Measurements from ENCODE around the gene TMEM218. TPM values are rescaled to one million over a fixed set of nuclear protein-coding genes. Genes with fewer than 3 reads are reported as not detected.

Gene TMEM218
- total RNA-seq, 2 experiments from 2014 or later: 13.7 to 15.6 TPM

DNA sequence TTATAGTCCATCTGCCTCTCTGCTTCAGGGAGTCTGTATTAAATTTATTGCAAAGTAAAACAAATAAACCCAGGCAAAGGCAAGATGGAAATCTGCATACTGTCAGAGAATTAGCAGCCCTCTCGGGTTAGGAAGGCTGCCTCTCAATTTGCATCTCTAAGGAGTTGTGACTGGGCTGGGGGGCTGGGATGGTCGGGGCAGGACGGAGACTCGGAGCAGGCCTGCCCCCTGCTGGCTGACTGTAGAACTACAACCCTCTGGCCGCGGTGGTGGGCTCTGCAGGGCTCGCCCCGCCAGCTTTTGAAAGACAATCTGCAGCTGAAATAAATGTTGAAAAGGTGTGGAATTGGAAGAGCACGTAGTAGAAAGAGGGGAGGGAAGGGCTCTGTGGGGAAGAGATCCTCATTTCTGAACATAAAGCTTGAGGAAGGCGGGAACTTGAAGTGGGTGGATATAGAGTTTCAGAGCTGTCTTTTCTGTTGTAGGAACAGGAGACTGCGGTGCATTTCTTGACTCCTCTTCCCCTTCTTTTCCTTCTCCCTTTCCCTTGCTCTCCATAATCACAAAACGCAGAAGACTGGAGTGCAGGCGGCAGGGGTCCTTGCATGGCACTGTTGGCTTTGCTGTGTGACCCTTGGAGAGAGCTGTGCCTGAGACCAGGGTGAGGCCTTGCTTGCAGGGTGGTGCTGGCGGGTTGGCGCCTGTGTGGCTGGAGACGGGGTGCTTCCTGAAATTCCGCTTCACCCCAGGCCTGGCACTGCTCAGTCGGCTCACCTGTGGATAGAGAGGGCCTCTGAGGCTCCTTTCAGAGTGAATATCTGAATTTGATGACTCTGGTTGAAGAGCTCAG lies 30.5 kb upstream of the TMEM218 start:
- no peak overlapping the region for H3K27ac Mint-ChIP-seq
- H3K36me3 Mint-ChIP-seq (ENCODE audit: low read depth): no peaks in the 10 kb centered on the region
- H3K9me3 Mint-ChIP-seq: no peaks in the 10 kb centered on the region
- peaks cover 2% of the 10 kb centered on the region for H3K4me1 Mint-ChIP-seq
- H3K27me3 Mint-ChIP-seq: peaks cover 25% of the 10 kb centered on the region
- CTCF ChIA-PET: interaction anchor here (0.6 to 4.3 kb wide), 34 partner anchors 12 to 740 kb away, joined by 3 to 21 read pairs (median 4); partner anchors contain the start of gene TMEM218
- POLR2A ChIA-PET: interaction anchor here (0.8 kb wide), 1 partner anchor 51 kb away, joined by 3 read pairs; no protein-coding TSS in a partner anchor
- peak; percentile 51 for DNase-seq
- H3K4me3 Mint-ChIP-seq: no peak overlapping the region

DNA sequence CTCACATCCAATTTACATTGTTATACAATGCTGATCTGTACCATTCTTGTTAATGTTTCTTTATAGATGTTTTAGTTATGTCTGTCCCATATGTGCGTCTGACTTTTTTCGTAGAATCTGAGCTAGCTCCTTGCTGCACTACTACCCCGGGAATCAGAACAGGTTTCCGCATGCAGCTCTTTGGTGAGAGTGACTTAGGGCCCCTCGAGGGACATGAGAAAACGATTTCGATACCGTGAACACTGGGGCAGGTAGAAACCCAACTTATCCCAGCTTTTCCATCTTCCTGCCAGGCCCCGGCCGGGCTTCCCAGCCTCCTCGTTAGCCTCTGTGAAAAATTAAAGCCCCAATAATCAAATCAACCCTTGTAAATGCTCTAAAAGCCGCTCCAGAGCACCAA lies 29.8 kb upstream of the TMEM218 start:
- no peak overlapping the region for H3K27ac Mint-ChIP-seq
- H3K4me3 Mint-ChIP-seq: no peak overlapping the region
- no peak for DNase-seq
- H3K4me1 Mint-ChIP-seq: peaks cover 2% of the 10 kb centered on the region
- POLR2A ChIA-PET: no interaction called here
- H3K36me3 Mint-ChIP-seq (ENCODE audit: low read depth): no peaks in the 10 kb centered on the region
- peaks cover 28% of the 10 kb centered on the region for H3K27me3 Mint-ChIP-seq
- CTCF ChIA-PET: interaction anchor here (0.7 to 4.3 kb wide), 23 partner anchors 12 to 304 kb away, joined by 3 to 21 read pairs (median 4); partner anchors contain the start of gene TMEM218
- no peaks in the 10 kb centered on the region for H3K9me3 Mint-ChIP-seq

GRCh38 chr11:125140233-125140632 lies 28.8 kb upstream of the TMEM218 start:
- no peaks in the 10 kb centered on the region for H3K36me3 Mint-ChIP-seq (ENCODE audit: low read depth)
- no peak overlapping the region for H3K4me3 Mint-ChIP-seq
- no peak for DNase-seq
- CTCF ChIA-PET: interaction anchor here (0.8 to 4.3 kb wide), 10 partner anchors 11 to 274 kb away, joined by 3 to 21 read pairs (median 3); no protein-coding TSS in a partner anchor
- H3K27ac Mint-ChIP-seq: no peak overlapping the region
- peaks cover 2% of the 10 kb centered on the region for H3K4me1 Mint-ChIP-seq
- H3K9me3 Mint-ChIP-seq: no peaks in the 10 kb centered on the region
- H3K27me3 Mint-ChIP-seq: peaks cover 33% of the 10 kb centered on the region
- POLR2A ChIA-PET: no interaction called here

GRCh38 chr11:125139778-125140177 lies 28.4 kb upstream of the TMEM218 start:
- Mint-ChIP-seq H3K27me3 (peaks cover 37% of the 10 kb centered on the region), H3K36me3 (ENCODE audit: low read depth) (no peaks in the 10 kb centered on the region), H3K27ac (no peak overlapping the region), H3K4me3 (no peak overlapping the region), H3K4me1 (peaks cover 2% of the 10 kb centered on the region), H3K9me3 (no peaks in the 10 kb centered on the region)
- ChIA-PET CTCF (interaction anchor here (0.8 to 4.3 kb wide), 5 partner anchors 16 to 265 kb away, joined by 3 to 21 read pairs (median 4); no protein-coding TSS in a partner anchor), POLR2A (no interaction called here)
- no peak for DNase-seq

DNA sequence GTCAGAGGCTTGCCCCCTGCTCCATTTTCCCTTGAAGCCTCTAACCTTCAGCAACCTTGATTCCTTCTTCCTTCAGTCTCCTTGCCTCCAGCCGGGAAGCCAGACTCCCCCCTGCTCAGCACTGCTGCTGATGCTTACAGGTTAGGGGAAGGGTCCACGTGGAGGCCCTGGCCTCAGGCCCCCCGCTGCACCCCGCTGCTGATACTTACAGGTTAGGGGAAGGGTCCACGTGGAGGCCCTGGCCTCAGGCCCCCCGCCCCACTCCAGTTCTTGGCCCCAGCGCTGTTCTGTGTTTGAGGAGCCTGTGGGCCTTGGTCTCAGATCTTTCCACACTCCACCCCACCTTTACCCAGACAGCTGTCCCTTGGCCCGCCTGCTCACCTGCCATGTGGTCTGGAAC lies 27.5 kb upstream of the TMEM218 start:
- no peaks in the 10 kb centered on the region for H3K36me3 Mint-ChIP-seq (ENCODE audit: low read depth)
- CTCF ChIA-PET: interaction anchor here (2.0 to 3.5 kb wide), 2 partner anchors 48 to 266 kb away, joined by 4 to 21 read pairs; no protein-coding TSS in a partner anchor

DNA sequence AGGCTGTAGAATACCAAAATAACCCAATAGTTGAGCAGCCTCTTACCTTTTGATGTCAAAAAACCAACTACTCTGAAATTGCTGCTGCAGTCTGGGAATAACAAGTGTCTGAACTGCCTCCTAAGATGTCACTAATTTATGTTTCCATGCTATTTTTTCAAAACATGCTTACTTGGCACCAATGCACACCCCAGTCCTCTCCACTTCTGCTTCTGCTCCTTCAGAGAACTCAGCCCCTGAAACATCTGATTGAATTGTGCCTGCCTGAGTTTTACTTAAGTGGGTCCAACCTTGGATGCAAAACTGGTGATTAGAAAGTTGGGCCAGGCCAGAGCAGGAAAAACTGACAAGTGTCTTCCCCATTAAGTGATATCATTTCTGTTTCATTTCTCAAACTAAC lies 24.6 kb upstream of the TMEM218 start:
- Mint-ChIP-seq H3K27ac (no peak overlapping the region), H3K27me3 (peaks cover 41% of the 10 kb centered on the region), H3K36me3 (ENCODE audit: low read depth) (no peaks in the 10 kb centered on the region), H3K9me3 (no peaks in the 10 kb centered on the region), H3K4me3 (no peak overlapping the region), H3K4me1 (no peaks in the 10 kb centered on the region)
- no peak for DNase-seq
- POLR2A ChIA-PET: no interaction called here
- CTCF ChIA-PET: no interaction called here

More for the DNA sequence above, 27.5 kb upstream of the TMEM218 start:
- no peak overlapping the region for H3K27ac Mint-ChIP-seq
- POLR2A ChIA-PET: no interaction called here
- no peak for DNase-seq
- no peak overlapping the region for H3K4me3 Mint-ChIP-seq
- H3K27me3 Mint-ChIP-seq: peaks cover 43% of the 10 kb centered on the region
- no peaks in the 10 kb centered on the region for H3K9me3 Mint-ChIP-seq
- peaks cover 2% of the 10 kb centered on the region for H3K4me1 Mint-ChIP-seq

DNA sequence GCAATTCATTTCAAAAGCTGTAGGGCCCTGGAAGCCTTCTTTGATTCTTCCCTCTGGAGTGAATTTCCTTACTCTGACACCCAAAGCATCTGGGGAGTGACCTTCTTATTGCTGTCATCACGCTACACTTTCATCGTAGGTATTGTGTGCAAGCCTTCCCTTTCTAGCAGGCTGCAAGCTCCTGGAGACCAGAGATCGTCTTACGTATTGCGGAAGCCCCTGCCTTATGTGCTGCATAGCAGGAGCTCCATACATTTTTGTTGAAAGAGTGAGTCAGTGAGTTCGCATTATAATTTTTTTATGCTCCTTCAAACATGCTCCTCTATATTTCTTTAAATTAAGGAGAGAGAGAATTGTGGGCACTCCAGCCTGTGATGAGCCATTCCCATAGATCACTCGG lies 21.2 kb upstream of the TMEM218 start:
- H3K36me3 Mint-ChIP-seq (ENCODE audit: low read depth): no peaks in the 10 kb centered on the region
- H3K27me3 Mint-ChIP-seq: peaks cover 42% of the 10 kb centered on the region
- no peaks in the 10 kb centered on the region for H3K9me3 Mint-ChIP-seq
- H3K4me3 Mint-ChIP-seq: no peak overlapping the region
- H3K4me1 Mint-ChIP-seq: no peaks in the 10 kb centered on the region
- POLR2A ChIA-PET: no interaction called here
- H3K27ac Mint-ChIP-seq: no peak overlapping the region
- no peak for DNase-seq
- CTCF ChIA-PET: no interaction called here

DNA sequence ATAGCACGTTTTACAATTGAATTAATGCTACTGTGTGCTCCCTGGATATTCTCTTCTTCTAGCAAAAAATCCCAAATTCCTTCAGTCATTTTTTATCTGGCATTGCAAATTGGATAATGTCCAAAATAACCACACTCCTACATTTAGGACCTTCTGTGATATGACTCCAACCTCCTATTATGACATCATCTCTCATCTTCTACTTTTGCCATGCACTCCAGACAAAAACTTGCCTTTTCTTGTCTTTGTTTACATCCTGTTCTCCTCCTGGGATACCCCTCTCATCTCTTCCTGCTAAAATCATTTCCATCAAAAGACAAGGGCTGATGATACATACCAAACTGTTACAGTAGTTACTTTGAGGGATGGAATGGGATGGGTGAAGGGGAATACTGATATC lies 20.6 kb upstream of the TMEM218 start:
- DNase-seq: no peak
- Mint-ChIP-seq H3K36me3 (ENCODE audit: low read depth) (no peaks in the 10 kb centered on the region), H3K27me3 (peaks cover 48% of the 10 kb centered on the region), H3K4me1 (no peaks in the 10 kb centered on the region), H3K27ac (no peak overlapping the region), H3K9me3 (no peaks in the 10 kb centered on the region), H3K4me3 (no peak overlapping the region)
- ChIA-PET POLR2A (no interaction called here), CTCF (no interaction called here)

GRCh38 chr11:125129316-125129993 lies 18.0 kb upstream of the TMEM218 start:
- Mint-ChIP-seq H3K4me1 (no peaks in the 10 kb centered on the region), H3K36me3 (ENCODE audit: low read depth) (no peaks in the 10 kb centered on the region), H3K27ac (no peak overlapping the region), H3K4me3 (no peak overlapping the region), H3K27me3 (peaks cover 44% of the 10 kb centered on the region), H3K9me3 (no peaks in the 10 kb centered on the region)
- ChIA-PET POLR2A (no interaction called here), CTCF (interaction anchor here (1.3 kb wide), 2 partner anchors 11 to 13 kb away, joined by 3 to 5 read pairs; no protein-coding TSS in a partner anchor)
- DNase-seq: no peak

GRCh38 chr11:125128450-125128849 lies 17.0 kb upstream of the TMEM218 start:
- Mint-ChIP-seq H3K27ac (no peak overlapping the region), H3K36me3 (ENCODE audit: low read depth) (no peaks in the 10 kb centered on the region), H3K27me3 (peaks cover 40% of the 10 kb centered on the region), H3K4me1 (peaks cover 5% of the 10 kb centered on the region), H3K9me3 (no peaks in the 10 kb centered on the region), H3K4me3 (no peak overlapping the region)
- CTCF ChIA-PET: interaction anchor here (1.3 kb wide), 1 partner anchor 14 kb away, joined by 5 read pairs; no protein-coding TSS in a partner anchor
- POLR2A ChIA-PET: no interaction called here
- no peak for DNase-seq

GRCh38 chr11:125124618-125124992 lies 13.2 kb upstream of the TMEM218 start:
- Mint-ChIP-seq H3K27ac (no peak overlapping the region), H3K27me3 (peaks cover 35% of the 10 kb centered on the region), H3K9me3 (no peaks in the 10 kb centered on the region), H3K36me3 (ENCODE audit: low read depth) (no peaks in the 10 kb centered on the region), H3K4me3 (no peak overlapping the region), H3K4me1 (peaks cover 5% of the 10 kb centered on the region)
- no peak for DNase-seq
- POLR2A ChIA-PET: interaction anchor here (1.7 kb wide), 1 partner anchor 13 kb away, joined by 16 read pairs; the partner anchor contains the start of gene TMEM218
- CTCF ChIA-PET: interaction anchor here (0.7 to 3.0 kb wide), 16 partner anchors 9 to 979 kb away, joined by 3 to 27 read pairs (median 6); partner anchors contain the start of genes CCDC15 and TMEM218

GRCh38 chr11:125123947-125124617 lies 12.7 kb upstream of the TMEM218 start:
- Mint-ChIP-seq H3K4me1 (peaks cover 5% of the 10 kb centered on the region), H3K27me3 (peaks cover 36% of the 10 kb centered on the region), H3K4me3 (no peak overlapping the region), H3K9me3 (no peaks in the 10 kb centered on the region), H3K36me3 (ENCODE audit: low read depth) (no peaks in the 10 kb centered on the region), H3K27ac (no peak overlapping the region)
- CTCF ChIA-PET: interaction anchor here (1.0 to 3.0 kb wide), 15 partner anchors 8 to 248 kb away, joined by 3 to 27 read pairs (median 7); partner anchors contain the start of genes CCDC15 and TMEM218
- POLR2A ChIA-PET: interaction anchor here (1.7 kb wide), 1 partner anchor 12 kb away, joined by 16 read pairs; the partner anchor contains the start of gene TMEM218
- peak; percentile 36 for DNase-seq

All from activated CD4-positive, alpha-beta memory T cell treated with anti-CD3 and anti-CD28 coated beads, Interleukin-2, amount 10 ng/mL, durations not matched to agents 7 days and 5 days (primary cell).